Endothelial cell of umbilical vein (primary cell): ENCODE data around the gene ACAA2. TPM values are rescaled to one million over a fixed set of nuclear protein-coding genes. Genes with fewer than 3 reads are reported as not detected.
"Not testable (repeated sequence)": the region's sequence is repeated elsewhere in the genome, so short reads cannot be mapped to it uniquely, and the experiment has no call there.

Experiments
- BruUV-seq: library from RNA; stranded (reverse); fragments of 400-500 nt; replicated peaks from 2 replicates; lab custom pipeline; 2021; lab: Mats Ljungman, UMichigan
- CTCF ChIA-PET: fragments of 300-600, 350-600 bp; sonication (Branson Sonifier 250); formaldehyde crosslinking; loops from one replicate; lab custom pipeline; 2021; ENCODE audit warnings: antibody characterized with exemption, inconsistent platforms; lab: Charles Lee
- POLR2A ChIA-PET: fragments of 300-600, 350-600 bp; sonication (Branson Sonifier 250); formaldehyde crosslinking; loops from one replicate; lab custom pipeline; 2021; ENCODE audit warnings: antibody characterized with exemption, inconsistent platforms; lab: Charles Lee
- DNase-seq: peaks from one replicate; pipeline ENCODE4 v3.0.0-alpha.2; 2011; ENCODE audit warnings: low read depth, low spot score
- FAIRE-seq: peaks from 2 replicates; lab custom pipeline; 2011; peaks lifted over from hg19 to GRCh38; lab: Jason Lieb, UNC
- H2AFZ ChIP-seq: 2 replicates; pipeline ENCODE4 v1.6.0; 2012; ENCODE audit warnings: low read depth, low read length, control low read depth, inconsistent platforms
- H3K27ac ChIP-seq: 2 replicates; pipeline ENCODE4 v1.5.1; 2011; ENCODE audit warnings: low read depth, mild to moderate bottlenecking, control low read depth, low read length, moderate library complexity; ENCODE audit not compliant: insufficient read depth
- H3K27me3 ChIP-seq, 2 experiments: 2 replicates each; pipeline versions ENCODE4 v1.6.0 to v1.6.1; 2011; ENCODE audit warnings: low read length in 2 of 2, mixed read lengths in 1 of 2; ENCODE audit not compliant: control insufficient read depth in 2 of 2, insufficient read depth in 2 of 2
- H3K36me3 ChIP-seq, 2 experiments: 2 replicates in 1 of 2; 3 replicates in 1 of 2; pipeline ENCODE4 v1.5.1; 2011; ENCODE audit warnings: low read length in 2 of 2, mild to moderate bottlenecking in 1 of 2, moderate library complexity in 1 of 2; ENCODE audit not compliant: control insufficient read depth in 2 of 2, insufficient read depth in 2 of 2; ENCODE audit errors: extremely low read depth in 1 of 2
- H3K4me1 ChIP-seq: 3 replicates; pipeline ENCODE4 v1.5.1; 2011; ENCODE audit warnings: mild to moderate bottlenecking, low read length; ENCODE audit not compliant: control insufficient read depth, insufficient read depth; ENCODE audit errors: extremely low read depth
- H3K4me2 ChIP-seq: 2 replicates; pipeline ENCODE4 v1.6.1; 2011; ENCODE audit warnings: low read length, control low read depth, mixed read lengths; ENCODE audit not compliant: insufficient read depth
- H3K4me3 ChIP-seq, 3 experiments: fragments of 200-600 bp in 1 of 3; sonication (generic), shearing (Covaris generic) in 1 of 3; replicated peaks in 1 of 3; 2 replicates each; pipeline ENCODE4 v1.5.1; 2011 to 2016; ENCODE audit warnings: control low read depth in 3 of 3, low read length in 3 of 3, mild to moderate bottlenecking in 2 of 3, inconsistent platforms in 1 of 3, low read depth in 1 of 3, moderate library complexity in 1 of 3; ENCODE audit not compliant: insufficient read depth in 1 of 3
- H3K79me2 ChIP-seq: 2 replicates; pipeline ENCODE4 v1.6.0; 2012; ENCODE audit warnings: low read length, inconsistent platforms; ENCODE audit not compliant: control insufficient read depth, insufficient read depth
- H3K9ac ChIP-seq: replicated peaks from 2 replicates; pipeline ENCODE3; 2011; ENCODE audit warnings: low read length, control low read depth; ENCODE audit not compliant: insufficient read depth; ENCODE audit errors: extremely low read depth
- H3K9me1 ChIP-seq: replicated peaks from 3 replicates; pipeline ENCODE4 v1.6.0; 2011; ENCODE audit warnings: mild to moderate bottlenecking, low read length; ENCODE audit not compliant: control insufficient read depth, insufficient read depth; ENCODE audit errors: extremely low read depth
- H3K9me3 ChIP-seq: replicated peaks from 2 replicates; pipeline ENCODE4 v1.5.1; 2012; ENCODE audit warnings: low read length, inconsistent platforms; ENCODE audit not compliant: control insufficient read depth, insufficient read depth
- H4K20me1 ChIP-seq: replicated peaks from 2 replicates; pipeline ENCODE3; 2011; ENCODE audit warnings: mild to moderate bottlenecking, low read length; ENCODE audit not compliant: control insufficient read depth, insufficient read depth; ENCODE audit errors: extremely low read depth
- EZH2 ChIP-seq: IDR thresholded peaks from 2 replicates; pipeline ENCODE4 v1.6.1; 2012; ENCODE audit warnings: borderline replicate concordance, low read depth, mild to moderate bottlenecking, moderate library complexity, low read length, inconsistent platforms; ENCODE audit not compliant: severe bottlenecking
- GATA2 ChIP-seq: IDR thresholded peaks from 2 replicates; pipeline ENCODE4 v1.7.0; 2011; ENCODE audit warnings: low read depth, mild to moderate bottlenecking, moderate library complexity, mixed read lengths, low read length; ENCODE audit not compliant: insufficient read length, insufficient read depth
- JUN ChIP-seq: IDR thresholded peaks from 2 replicates; pipeline ENCODE4 v1.6.1; 2011; ENCODE audit warnings: borderline replicate concordance, low read depth; ENCODE audit not compliant: insufficient read length, insufficient read depth
- dilution Hi-C: fragments of 300-500 bp; cut with MboI; formaldehyde crosslinking; loops from one replicate; pipeline ENCODE4 v1.15.0; 2019; ENCODE audit warnings: low sequenced_read_pairs; ENCODE audit not compliant: extremely low pct_ligation_motif_present
- intact Hi-C: fragments of 100-400 bp; cut with micrococcal nuclease; formaldehyde crosslinking; loops from one replicate; pipeline ENCODE4 v1.10.0; 2022
- polyA plus RNA-seq, 4 experiments: library from polyadenylated mRNA; depleted of rRNA in 3 of 4; stranded (reverse) in 3 of 4; unstranded in 1 of 4; fragments of >200 nt; gene quantifications; 2 replicates each; pipeline versions ENCODE4 v1.2.1 to v1.2.3, GENCODE V29; 2011 to 2012; ENCODE audit warnings: missing spikeins in 1 of 4
- total RNA-seq: library from RNA; stranded (reverse); gene quantifications from 2 replicates; pipeline ENCODE4 v1.2.3, GENCODE V29; 2021

Gene ACAA2
- total and polyA plus RNA-seq, 2 donors (not counting 3 experiments of a cell fraction or from before 2014, with no cell fraction given), result 18.6 to 44.9 TPM

- H3K27ac ChIP-seq, H2AFZ ChIP-seq, H3K36me3 ChIP-seq, BruUV-seq, FAIRE-seq, DNase-seq, H3K4me1 ChIP-seq, H3K4me3 ChIP-seq, H3K4me2 ChIP-seq, H3K79me2 ChIP-seq, dilution Hi-C loops, CTCF ChIA-PET, POLR2A ChIA-PET, intact Hi-C loops, H3K27me3 ChIP-seq, H3K9me3 ChIP-seq, H3K9ac ChIP-seq, H3K9me1 ChIP-seq, H4K20me1 ChIP-seq: not testable (repeated sequence)
Observed at GRCh38 chr18:49800491-49800890, 12.8 kb downstream of the ACAA2 start.

- H3K36me3 ChIP-seq, H2AFZ ChIP-seq, H3K27ac ChIP-seq, FAIRE-seq, H3K4me2 ChIP-seq, CTCF ChIA-PET, H3K9me3 ChIP-seq, DNase-seq, H3K79me2 ChIP-seq, H3K9ac ChIP-seq, BruUV-seq, intact Hi-C loops, H4K20me1 ChIP-seq, POLR2A ChIA-PET, H3K9me1 ChIP-seq, H3K27me3 ChIP-seq, dilution Hi-C loops, H3K4me3 ChIP-seq, H3K4me1 ChIP-seq: not testable (repeated sequence)
Observed at GRCh38 chr18:49799806-49800205, 13.5 kb downstream of the ACAA2 start.

- H3K36me3 ChIP-seq, result peaks cover 0 to 2% of the 10 kb centered on the region in 2 experiments
- dilution Hi-C loops (no loop called here), intact Hi-C loops (no loop called here)
- no peaks in the 10 kb centered on the region for H3K9me1 ChIP-seq
- no peak overlapping the region for H3K9ac ChIP-seq
- H3K4me3 ChIP-seq, result no peak overlapping the region
- H3K27ac ChIP-seq, result no peak overlapping the region
- no TSS peak for BruUV-seq
- DNase-seq (no peak), FAIRE-seq (no peak)
- H3K4me1 ChIP-seq, result peaks cover 4% of the 10 kb centered on the region
- H3K4me2 ChIP-seq, result no peak overlapping the region
- ChIA-PET CTCF (no interaction called here), POLR2A (no interaction called here)
- no peaks in the 10 kb centered on the region for H3K9me3 ChIP-seq
- no peaks in the 10 kb centered on the region for H4K20me1 ChIP-seq
- H3K79me2 ChIP-seq, result no peaks in the 10 kb centered on the region
- H2AFZ ChIP-seq, result no peak overlapping the region
- TF ChIP-seq JUN, result no peak
- no peak for TF ChIP-seq GATA2
- TF ChIP-seq EZH2, result no peak
- H3K27me3 ChIP-seq, result no peaks in the 10 kb centered on the region
Observed at GRCh38 chr18:49798001-49798400, 15.3 kb downstream of the ACAA2 start.
